Mesodermal cell (in vitro differentiated cells): ENCODE measurements around the gene LPCAT2. TPM values are rescaled to one million over a fixed set of nuclear protein-coding genes. Genes with fewer than 3 reads are reported as not detected.
A peak's percentile ranks its signal among the peaks of the same experiment; 100 is the strongest.

Source experiments
- H3K27ac ChIP-seq: 2 replicates; pipeline ENCODE4 v1.7.0; 2013; ENCODE audit warnings: mild to moderate bottlenecking, low read depth, low read length, moderate library complexity; ENCODE audit not compliant: severe bottlenecking
- H3K36me3 ChIP-seq: 2 replicates; pipeline ENCODE4 v1.7.1; 2013; ENCODE audit warnings: mild to moderate bottlenecking, low read length, moderate library complexity; ENCODE audit not compliant: control insufficient read depth, insufficient read depth
- H3K4me1 ChIP-seq: one replicate; pipeline ENCODE4 v1.7.1; 2013; ENCODE audit warnings: mild to moderate bottlenecking, low read length; ENCODE audit not compliant: insufficient read depth, control insufficient read depth, poor library complexity, severe bottlenecking
- H3K4me3 ChIP-seq: 2 replicates; pipeline ENCODE4 v1.7.0; 2013; ENCODE audit warnings: low read length, control low read depth, mild to moderate bottlenecking; ENCODE audit not compliant: insufficient read depth, poor library complexity, severe bottlenecking; ENCODE audit errors: extremely low read depth
- H3K9me3 ChIP-seq: 2 replicates; pipeline ENCODE4 v1.7.1; 2013; ENCODE audit warnings: mild to moderate bottlenecking, low read length, moderate library complexity; ENCODE audit not compliant: control insufficient read depth
- WGBS, 2 experiments: methylation state at CpG; one replicate each; pipeline ENCODE4 v1.1.5; 2013; ENCODE audit warnings: missing lambda C conversion rate in 2 of 2; ENCODE audit not compliant: insufficient coverage in 2 of 2; 5-methylcytosine and 5-hydroxymethylcytosine counted together
- polyA plus RNA-seq, 2 experiments: library from polyadenylated mRNA; stranded (reverse); fragments of 50-300 nt; gene quantifications; one replicate each; pipeline ENCODE4 v1.2.3, GENCODE V29; 2013

The LPCAT2 gene
- 16.6 TPM for polyA plus RNA-seq (2013, experiment 1 of 2)
- polyA plus RNA-seq (2013, experiment 2 of 2) = 14.0 TPM

DNA sequence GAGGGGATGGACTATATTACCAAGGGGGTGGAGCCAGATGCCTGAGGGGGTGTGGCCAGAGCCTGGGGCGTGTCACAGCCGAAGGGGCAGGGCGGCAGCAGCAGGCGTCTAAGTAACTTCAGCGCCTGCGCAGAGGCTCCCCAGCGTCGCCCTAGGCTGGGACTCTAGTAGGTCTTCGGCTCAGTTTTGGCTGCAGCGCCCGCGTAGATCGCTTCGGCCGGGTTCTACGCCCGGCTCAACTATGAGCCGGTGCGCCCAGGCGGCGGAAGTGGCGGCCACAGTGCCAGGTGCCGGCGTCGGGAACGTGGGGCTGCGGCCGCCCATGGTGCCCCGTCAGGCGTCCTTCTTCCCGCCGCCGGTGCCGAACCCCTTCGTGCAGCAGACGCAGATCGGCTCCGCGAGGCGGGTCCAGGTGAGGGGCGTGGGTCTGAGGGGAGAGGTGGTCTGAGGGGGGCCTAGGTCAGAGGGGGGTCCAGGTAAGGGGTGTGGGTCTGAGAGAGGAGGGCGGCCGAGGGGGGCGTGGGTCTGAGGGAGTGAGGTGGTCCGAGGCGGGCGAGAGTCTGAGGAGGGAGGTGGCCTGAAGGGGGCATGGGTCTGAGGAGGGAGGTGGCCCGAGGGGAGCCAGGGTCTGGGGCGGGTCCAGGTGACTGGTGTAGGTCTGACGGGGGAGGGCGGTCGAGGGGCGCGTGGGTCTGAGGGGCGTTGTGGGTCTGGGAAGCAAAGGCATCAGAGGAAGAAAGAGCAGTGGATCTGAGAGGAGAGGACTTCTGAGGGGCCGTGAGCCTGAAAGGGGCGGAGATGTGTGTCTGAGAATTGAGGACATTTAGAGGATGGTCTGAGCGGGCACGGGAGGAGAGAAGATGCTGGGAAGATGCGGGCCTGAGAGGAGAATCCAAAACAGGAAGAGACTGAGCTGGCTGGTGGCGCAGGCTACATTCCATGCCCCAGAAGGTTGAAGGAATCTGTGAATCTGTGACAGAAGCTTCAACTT is at the start of gene LPCAT2:
Gene LPCAT2, plus strand, starts transcription at position 132 of the 991 bp plus-strand sequence. Its CDS starts 110 bp downstream, at position 242.
- H3K27ac ChIP-seq = peak within 1 kb of the TSS; percentile 55
- WGBS, 2 experiments = 6 to 8% methylated on average over 32 to 53 of the region's 61 CpGs
- peaks cover 21% of the 10 kb centered on the region for H3K9me3 ChIP-seq
- H3K4me1 ChIP-seq = no peaks in the 10 kb centered on the region
- peaks cover 57% of the 10 kb centered on the region for H3K36me3 ChIP-seq
- peak within 1 kb of the TSS; percentile 73 for H3K4me3 ChIP-seq

- Histone ChIP-seq H3K9me3 (no peaks in the 10 kb centered on the region), H3K4me3 (no peak overlapping the region), H3K36me3 (no peaks in the 10 kb centered on the region), H3K27ac (no peak overlapping the region), H3K4me1 (no peaks in the 10 kb centered on the region)
- 91 to 100% methylated on average over 3 to 4 of the region's 6 CpGs for WGBS, 2 experiments
Measured at GRCh38 chr16:55462241-55462640, 46.6 kb upstream of the LPCAT2 start.

- Histone ChIP-seq H3K36me3 (no peaks in the 10 kb centered on the region), H3K27ac (no peak overlapping the region), H3K4me3 (no peak overlapping the region), H3K4me1 (no peaks in the 10 kb centered on the region), H3K9me3 (no peaks in the 10 kb centered on the region)
- 46 to 54% methylated on average over 2 to 3 of the region's 4 CpGs for WGBS, 2 experiments
Measured at GRCh38 chr16:55464375-55464774, 44.5 kb upstream of the LPCAT2 start.

GRCh38 chr16:55465077-55465896 is 43.6 kb upstream of the LPCAT2 start:
- Histone ChIP-seq H3K9me3 (no peaks in the 10 kb centered on the region), H3K36me3 (no peaks in the 10 kb centered on the region), H3K4me3 (no peak overlapping the region), H3K27ac (no peak overlapping the region), H3K4me1 (peaks cover 2% of the 10 kb centered on the region)
- WGBS, 2 experiments = 29 to 36% methylated on average over 16 to 18 of the region's 19 CpGs

DNA sequence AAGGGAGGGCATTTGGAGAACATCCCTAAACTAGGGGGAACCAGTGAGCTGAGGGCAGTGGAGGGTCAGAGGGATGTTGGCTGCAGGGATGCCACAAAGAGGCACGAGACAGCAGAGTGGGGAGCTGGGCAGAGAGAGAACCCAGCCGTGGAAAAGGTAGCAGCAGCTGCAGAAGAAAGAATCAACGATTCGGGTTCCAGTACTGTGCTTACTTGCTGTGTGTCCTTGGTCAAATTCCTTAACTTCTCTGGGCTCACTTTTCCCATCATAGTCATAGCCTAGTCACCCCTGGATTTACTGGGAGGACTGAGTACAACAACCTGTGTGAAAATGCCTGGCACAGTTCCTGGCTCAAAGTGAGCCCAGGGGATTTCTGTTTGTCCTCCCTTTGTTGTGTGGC is 42.7 kb upstream of the LPCAT2 start:
- Histone ChIP-seq H3K4me1 (peaks cover 11% of the 10 kb centered on the region), H3K4me3 (no peak overlapping the region), H3K27ac (no peak overlapping the region), H3K36me3 (no peaks in the 10 kb centered on the region), H3K9me3 (no peaks in the 10 kb centered on the region)
- WGBS, 2 experiments = 91 to 100% methylated on average over 4 of the region's 4 CpGs

DNA sequence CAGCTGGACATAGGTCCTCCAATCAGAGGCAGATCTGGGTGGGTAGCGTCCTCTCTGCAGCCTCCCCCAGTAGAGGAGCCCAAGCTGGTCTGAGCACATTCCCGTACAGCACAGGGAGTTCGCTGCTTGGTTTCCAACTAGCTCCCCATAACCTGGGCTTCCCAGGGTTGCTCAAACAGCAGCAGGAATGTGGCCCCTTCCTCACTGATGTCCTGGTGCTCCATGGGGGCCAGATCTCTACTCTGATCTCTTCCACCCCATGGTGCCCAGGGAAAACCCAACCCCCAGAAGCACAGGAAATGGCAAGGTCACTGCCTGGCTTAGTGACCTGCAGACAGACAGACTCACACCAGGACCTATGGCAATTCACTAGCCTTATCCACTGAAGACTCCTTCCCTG is 41.0 kb upstream of the LPCAT2 start:
- WGBS, 2 experiments = 91 to 94% methylated on average over 3 of the region's 3 CpGs
- Histone ChIP-seq H3K27ac (no peak overlapping the region), H3K9me3 (no peaks in the 10 kb centered on the region), H3K4me3 (no peak overlapping the region), H3K4me1 (peaks cover 19% of the 10 kb centered on the region), H3K36me3 (no peaks in the 10 kb centered on the region)

GRCh38 chr16:55468352-55468990 is 40.4 kb upstream of the LPCAT2 start:
- no peak overlapping the region for H3K4me3 ChIP-seq
- WGBS, 2 experiments = 93% methylated on average over 3 to 6 of the region's 7 CpGs
- no peaks in the 10 kb centered on the region for H3K36me3 ChIP-seq
- no peaks in the 10 kb centered on the region for H3K9me3 ChIP-seq
- no peak overlapping the region for H3K27ac ChIP-seq
- H3K4me1 ChIP-seq = peaks cover 19% of the 10 kb centered on the region

DNA sequence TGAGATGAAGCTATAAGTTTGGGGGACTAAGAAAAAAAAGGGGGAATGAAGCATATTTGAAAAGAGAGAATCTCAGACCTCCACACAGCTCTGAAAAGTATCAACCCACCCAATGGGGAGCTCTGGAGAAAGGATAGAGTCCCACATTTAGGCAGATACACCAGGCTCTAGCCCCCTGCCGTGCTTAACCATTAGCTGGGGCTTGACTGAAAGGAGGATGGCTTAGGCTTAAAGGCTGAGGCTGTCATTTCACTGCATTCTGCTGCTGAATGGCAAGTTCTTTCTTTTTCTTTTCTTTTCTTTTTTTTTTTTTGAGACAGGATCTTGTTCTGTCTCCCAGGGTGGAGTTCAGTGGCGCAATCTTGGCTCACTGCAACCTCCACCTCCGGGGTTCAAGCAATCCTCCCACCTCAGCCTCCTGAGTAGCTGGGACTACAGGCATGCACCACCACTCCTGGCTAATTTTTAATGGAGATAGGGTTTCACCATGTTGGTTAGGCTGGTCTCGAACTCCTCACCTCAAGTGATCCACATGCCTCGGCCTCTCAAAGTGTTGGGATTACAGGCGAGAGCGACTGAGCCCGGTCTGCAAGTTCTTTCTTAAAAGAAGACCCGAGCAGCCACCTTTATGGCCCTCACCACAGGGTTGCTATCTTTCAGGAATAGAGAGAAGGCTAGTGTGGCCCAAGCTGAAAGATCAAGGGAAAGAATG is 38.9 kb upstream of the LPCAT2 start:
- Histone ChIP-seq H3K9me3 (no peaks in the 10 kb centered on the region), H3K4me3 (no peak overlapping the region), H3K4me1 (peaks cover 25% of the 10 kb centered on the region), H3K36me3 (no peaks in the 10 kb centered on the region), H3K27ac (peak overlapping the region; percentile 87)
- 52 to 70% methylated on average over 7 to 8 of the region's 9 CpGs for WGBS, 2 experiments

- Histone ChIP-seq H3K36me3 (no peaks in the 10 kb centered on the region), H3K4me1 (peaks cover 33% of the 10 kb centered on the region), H3K27ac (peak overlapping the region; percentile 87), H3K9me3 (no peaks in the 10 kb centered on the region), H3K4me3 (no peak overlapping the region)
- 39 to 62% methylated on average over 3 to 5 of the region's 7 CpGs for WGBS, 2 experiments
Measured at GRCh38 chr16:55470533-55471371, 38.1 kb upstream of the LPCAT2 start.
